Left ventricle myocardium inferior (tissue), 1 donor: ENCODE data around the gene CLEC2D. TPM values are rescaled to one million over a fixed set of nuclear protein-coding genes. Genes with fewer than 3 reads are reported as not detected.
"Not testable (repeated sequence)": the region's sequence is repeated elsewhere in the genome, so short reads cannot be mapped to it uniquely, and the experiment has no call there.

Experiments used
- DNase-seq: peaks from one replicate; pipeline ENCODE4 v3.0.0-alpha.2; 2020
- H3K27ac ChIP-seq: fragments of 200-600 bp; replicated peaks from 2 replicates; pipeline ENCODE4 v1.8.0; 2021
- H3K27me3 ChIP-seq: fragments of 200-600 bp; 2 replicates; pipeline ENCODE4 v1.8.0; 2021; ENCODE audit warnings: low read depth
- H3K36me3 ChIP-seq: fragments of 200-600 bp; 2 replicates; pipeline ENCODE4 v1.8.0; 2021
- H3K4me1 ChIP-seq: fragments of 200-600 bp; 2 replicates; pipeline ENCODE4 v1.8.0; 2021
- H3K4me3 ChIP-seq: fragments of 200-600 bp; 2 replicates; pipeline ENCODE4 v1.8.0; 2021; ENCODE audit warnings: mild to moderate bottlenecking, moderate library complexity
- H3K9me3 ChIP-seq: fragments of 200-600 bp; replicated peaks from 2 replicates; pipeline ENCODE4 v1.8.0; 2021
- intact Hi-C: fragments of 100-400 bp; cut with micrococcal nuclease; formaldehyde crosslinking; loops from one replicate; pipeline ENCODE4 v1.11.0; 2022
- total RNA-seq: library from RNA; stranded (reverse); fragmentation: NEBNext Ultra II Directional; extraction: Animal tissue kit (Norgen Biotek cat#: 25700); gene quantifications from one replicate; pipeline ENCODE4 v1.2.1, GENCODE V29; 2021
- TF ChIP-seq, protein P1 (sequence below): fragments of 200-600 bp; IDR thresholded peaks from 2 replicates; pipeline ENCODE4 v1.8.0; 2021; ENCODE audit warnings: antibody characterized with exemption, mild to moderate bottlenecking, borderline replicate concordance
- donor health status: DM: no; HTN: yes; CAD: no; lungs with severe emphysema.

The CLEC2D gene
- total RNA-seq, 1 donor from 2014 or later = 3.3 TPM

DNA sequence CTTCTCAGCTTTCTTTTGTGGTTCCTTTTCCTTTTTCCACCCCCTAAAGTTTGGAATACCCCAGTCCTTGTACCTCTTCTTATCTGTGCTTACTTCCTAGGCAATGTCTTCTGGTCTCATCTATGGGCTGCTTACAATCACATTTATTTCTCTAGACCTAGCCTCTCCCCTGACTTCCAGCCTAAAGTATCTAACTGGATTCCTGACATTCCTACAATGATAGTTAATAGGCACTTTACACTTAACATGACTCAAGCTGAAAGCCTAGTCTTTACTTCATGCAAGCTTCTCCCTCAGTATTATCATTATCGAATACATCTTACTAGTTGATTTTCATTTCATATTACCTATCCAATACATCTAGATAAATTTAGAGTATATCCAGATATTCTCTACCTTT is 42.2 kb downstream of the CLEC2D start:
- Histone ChIP-seq H3K27me3 (no peaks in the 10 kb centered on the region), H3K4me3 (no peak overlapping the region), H3K27ac (no peak overlapping the region), H3K36me3 (no peaks in the 10 kb centered on the region), H3K4me1 (no peaks in the 10 kb centered on the region), H3K9me3 (no peaks in the 10 kb centered on the region)
- intact Hi-C loops = no loop called here
- TF ChIP-seq, protein P1, sequence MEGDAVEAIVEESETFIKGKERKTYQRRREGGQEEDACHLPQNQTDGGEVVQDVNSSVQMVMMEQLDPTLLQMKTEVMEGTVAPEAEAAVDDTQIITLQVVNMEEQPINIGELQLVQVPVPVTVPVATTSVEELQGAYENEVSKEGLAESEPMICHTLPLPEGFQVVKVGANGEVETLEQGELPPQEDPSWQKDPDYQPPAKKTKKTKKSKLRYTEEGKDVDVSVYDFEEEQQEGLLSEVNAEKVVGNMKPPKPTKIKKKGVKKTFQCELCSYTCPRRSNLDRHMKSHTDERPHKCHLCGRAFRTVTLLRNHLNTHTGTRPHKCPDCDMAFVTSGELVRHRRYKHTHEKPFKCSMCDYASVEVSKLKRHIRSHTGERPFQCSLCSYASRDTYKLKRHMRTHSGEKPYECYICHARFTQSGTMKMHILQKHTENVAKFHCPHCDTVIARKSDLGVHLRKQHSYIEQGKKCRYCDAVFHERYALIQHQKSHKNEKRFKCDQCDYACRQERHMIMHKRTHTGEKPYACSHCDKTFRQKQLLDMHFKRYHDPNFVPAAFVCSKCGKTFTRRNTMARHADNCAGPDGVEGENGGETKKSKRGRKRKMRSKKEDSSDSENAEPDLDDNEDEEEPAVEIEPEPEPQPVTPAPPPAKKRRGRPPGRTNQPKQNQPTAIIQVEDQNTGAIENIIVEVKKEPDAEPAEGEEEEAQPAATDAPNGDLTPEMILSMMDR = no peak
- no peak for DNase-seq

DNA sequence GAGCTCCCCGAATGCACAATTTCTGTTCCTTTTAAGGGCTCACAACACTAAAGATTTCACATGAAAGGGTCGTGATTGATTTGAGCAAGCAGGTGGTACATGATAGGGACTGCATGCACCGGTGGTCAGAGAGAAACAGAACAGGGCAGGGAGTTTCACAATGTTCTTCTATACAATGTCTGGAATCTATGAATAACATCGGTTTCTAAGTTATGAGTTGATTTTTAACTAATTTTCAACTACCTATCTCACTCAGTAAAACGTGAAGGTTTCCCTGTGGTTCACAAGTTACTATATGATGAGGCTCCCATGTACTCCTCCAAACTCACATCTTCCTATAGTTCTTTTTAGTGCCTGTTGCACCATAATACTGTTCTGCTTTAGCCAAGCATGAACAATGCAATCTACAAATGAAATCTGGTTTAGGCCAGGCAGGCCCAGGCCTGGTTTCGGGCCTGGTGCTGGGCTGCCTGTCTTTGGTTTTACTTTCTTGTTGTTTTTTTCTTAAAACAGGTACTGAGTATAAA is 43.6 kb downstream of the CLEC2D start:
- DNase-seq, H3K9me3 ChIP-seq, H3K36me3 ChIP-seq, H3K4me1 ChIP-seq, H3K27ac ChIP-seq, intact Hi-C loops, H3K27me3 ChIP-seq, H3K4me3 ChIP-seq: not testable (repeated sequence)

GRCh38 chr12:9717070-9717925 is 47.8 kb downstream of the CLEC2D start:
- intact Hi-C loops = no loop called here
- Histone ChIP-seq H3K9me3 (no peaks in the 10 kb centered on the region), H3K4me1 (no peaks in the 10 kb centered on the region), H3K27ac (no peak overlapping the region), H3K27me3 (peaks cover 8% of the 10 kb centered on the region), H3K36me3 (no peaks in the 10 kb centered on the region), H3K4me3 (no peak overlapping the region)
- TF ChIP-seq, protein P1 = no peak
- no peak for DNase-seq

GRCh38 chr12:9718968-9719367 is 49.5 kb downstream of the CLEC2D start:
- TF ChIP-seq, protein P1 = no peak
- Histone ChIP-seq H3K27me3 (peaks cover 8% of the 10 kb centered on the region), H3K36me3 (no peaks in the 10 kb centered on the region), H3K9me3 (no peaks in the 10 kb centered on the region), H3K4me3 (no peak overlapping the region), H3K4me1 (no peaks in the 10 kb centered on the region), H3K27ac (no peak overlapping the region)
- DNase-seq = no peak
- intact Hi-C loops = no loop called here

DNA sequence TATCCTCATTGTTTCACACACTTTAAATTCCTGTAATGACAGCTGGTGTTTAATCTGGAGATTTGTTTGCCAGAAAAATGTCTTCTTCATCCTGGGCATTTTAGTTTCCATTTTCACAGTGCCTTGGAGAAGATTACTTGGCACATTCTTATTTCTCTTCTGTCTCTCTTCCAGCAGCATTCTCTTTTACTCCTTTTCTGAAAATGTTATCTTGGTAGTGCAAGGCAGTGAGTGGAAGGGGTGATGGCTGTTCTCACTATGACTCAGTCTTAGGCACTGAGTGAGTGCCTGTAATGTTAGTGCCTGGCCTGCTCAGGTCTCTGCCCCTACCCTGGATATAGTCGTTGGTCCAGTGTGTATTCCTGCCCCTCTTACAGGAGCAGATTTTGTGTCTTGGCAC is 50.3 kb downstream of the CLEC2D start:
- no peak for DNase-seq
- Histone ChIP-seq H3K36me3 (no peaks in the 10 kb centered on the region), H3K27ac (no peak overlapping the region), H3K9me3 (no peaks in the 10 kb centered on the region), H3K4me3 (no peak overlapping the region), H3K4me1 (no peaks in the 10 kb centered on the region), H3K27me3 (peaks cover 8% of the 10 kb centered on the region)
- TF ChIP-seq, protein P1 = no peak
- intact Hi-C loops = no loop called here
